ENCODE data around the gene CABP7.

The CABP7 gene

DNA sequence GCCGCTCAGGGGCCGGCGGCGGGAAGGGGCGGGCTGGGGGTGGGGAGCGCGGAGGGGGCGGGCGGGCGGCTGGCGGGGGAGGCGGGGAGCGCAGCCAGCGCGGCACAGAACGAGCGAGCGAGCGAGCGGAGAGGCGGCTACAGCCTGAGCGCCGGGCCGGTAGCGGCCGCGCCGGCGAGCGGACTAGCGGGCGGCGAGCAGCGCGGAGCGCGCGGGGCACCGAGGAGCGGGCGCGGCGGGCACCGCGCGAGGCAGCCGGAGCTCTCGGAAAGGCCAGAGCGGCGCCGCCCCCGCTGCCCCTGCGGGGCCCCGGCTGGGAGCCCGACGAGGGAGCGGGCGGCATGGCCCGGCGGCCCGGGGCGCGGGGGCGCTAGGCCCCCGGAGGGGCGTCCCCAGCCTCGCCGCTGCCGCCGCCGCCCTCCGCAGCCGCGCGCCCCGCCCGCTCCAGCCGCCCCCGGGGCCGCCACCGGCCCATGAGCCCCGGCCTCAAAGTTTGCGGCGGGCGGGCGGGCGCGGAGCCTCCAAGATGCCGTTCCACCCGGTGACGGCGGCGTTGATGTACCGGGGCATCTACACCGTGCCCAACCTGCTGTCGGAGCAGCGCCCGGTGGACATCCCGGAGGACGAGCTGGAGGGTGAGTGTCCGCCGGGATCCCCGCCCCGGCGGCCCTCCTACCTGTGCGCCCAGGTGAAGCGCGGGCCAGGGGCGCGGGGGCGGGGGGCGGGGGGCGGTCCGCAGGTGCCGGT, at the start of gene CABP7:
TSS of gene CABP7 (plus strand) at position 105 of the 747 bp plus-strand sequence. CDS start at position 527, 422 bp downstream.
- in situ Hi-C loops (cut with HindIII; ENCODE audit: low sequenced_read_pairs) = no loop called here

- in situ Hi-C loops (cut with HindIII; ENCODE audit: low sequenced_read_pairs) = no loop called here
Measured at GRCh38 chr22:29670626-29671025, 49.2 kb upstream of the CABP7 start.

DNA sequence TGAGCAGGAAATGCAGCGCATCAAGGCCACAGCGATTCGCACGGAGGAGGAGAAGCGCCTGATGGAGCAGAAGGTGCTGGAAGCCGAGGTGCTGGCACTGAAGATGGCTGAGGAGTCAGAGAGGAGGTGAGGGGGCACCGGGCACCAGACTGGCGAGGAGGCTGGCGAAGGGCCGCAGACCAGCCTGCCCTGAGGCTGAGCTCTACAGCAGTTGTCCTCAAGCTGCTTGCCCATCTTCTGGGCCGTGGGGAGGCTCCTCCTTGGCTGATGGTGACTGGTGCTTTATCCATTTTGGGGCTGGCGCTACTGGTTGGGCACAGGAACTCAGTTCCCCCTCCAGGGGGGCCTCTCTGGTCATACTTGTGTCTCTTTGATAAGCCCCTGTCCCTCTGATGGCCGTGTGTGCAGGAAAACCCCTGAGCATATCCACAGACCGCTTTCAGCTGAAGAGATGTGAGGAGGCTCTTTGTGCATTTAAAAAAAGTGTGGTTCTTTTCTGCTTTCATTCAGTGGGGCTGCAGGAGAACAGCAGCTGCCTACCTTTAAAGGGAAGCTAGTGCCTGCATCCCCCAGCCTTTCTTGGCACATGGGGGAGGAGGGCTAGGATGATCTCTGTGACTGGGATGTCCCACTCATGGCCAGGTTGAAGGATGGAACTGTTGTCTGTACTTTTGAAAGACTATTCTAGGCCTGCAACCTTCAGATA, 46.3 kb upstream of the CABP7 start:
- in situ Hi-C loops (cut with HindIII; ENCODE audit: low sequenced_read_pairs) = no loop called here

DNA sequence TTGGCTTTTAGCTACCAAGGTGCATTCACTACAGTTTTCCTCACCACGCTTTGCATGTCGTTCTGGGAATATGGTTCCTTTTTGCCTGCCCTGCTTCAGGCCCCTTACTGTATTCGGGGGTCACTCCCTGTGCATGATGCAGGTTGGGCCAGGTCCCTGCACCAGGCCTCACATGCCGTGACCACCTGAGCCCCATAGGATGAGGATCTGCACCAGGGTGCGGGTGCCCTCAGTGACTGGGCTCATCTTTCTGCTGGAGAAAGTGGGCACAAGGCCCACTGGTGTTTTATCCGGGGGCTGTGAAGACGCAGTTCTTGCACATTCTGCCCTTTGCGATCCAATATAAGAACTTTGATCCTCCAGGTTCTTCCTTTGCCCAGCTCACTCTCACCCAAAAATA, 45.7 kb upstream of the CABP7 start:
- in situ Hi-C loops (cut with HindIII; ENCODE audit: low sequenced_read_pairs) = no loop called here

DNA sequence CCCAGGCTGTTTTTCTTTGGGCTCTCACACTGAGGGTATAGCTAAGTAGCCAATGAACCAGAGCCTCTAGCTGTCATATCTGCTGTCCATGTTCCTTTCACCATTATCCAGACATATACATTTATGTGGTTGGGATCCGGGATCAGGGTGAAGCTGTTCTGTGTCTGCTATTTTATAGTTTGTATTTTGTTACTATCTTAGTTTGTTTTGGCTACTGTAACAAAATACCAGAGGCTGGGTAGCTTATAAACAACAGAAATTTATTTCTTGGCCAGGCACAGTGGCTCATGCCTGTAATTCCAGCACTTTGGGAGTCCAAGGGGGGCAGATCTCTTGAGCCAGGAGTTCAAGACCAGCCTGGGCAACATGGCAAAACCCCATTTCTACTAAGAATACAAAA, 40.5 kb upstream of the CABP7 start:
- in situ Hi-C loops (cut with HindIII; ENCODE audit: low sequenced_read_pairs) = loop anchor here (25.0 kb wide), 1 partner anchor 108 kb away; no protein-coding TSS in a partner anchor

DNA sequence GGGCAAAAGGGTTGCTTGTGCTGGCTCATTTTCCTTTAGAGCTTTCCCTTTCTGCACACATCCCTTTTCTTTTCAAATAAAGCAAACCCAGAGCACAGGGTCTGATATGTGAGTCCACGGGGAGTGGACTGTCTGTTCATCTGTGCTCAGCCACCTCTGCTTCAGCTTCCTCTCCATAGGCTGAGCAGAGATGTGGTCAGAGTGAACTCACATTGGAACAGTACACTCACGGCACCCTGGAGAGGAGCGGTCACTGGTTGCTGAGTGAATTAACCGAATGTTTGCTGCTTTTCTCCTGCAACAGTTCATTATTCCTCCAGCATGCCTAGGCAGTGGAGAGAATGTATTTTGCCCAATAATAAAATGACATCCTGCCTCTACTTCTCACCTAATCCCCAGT, 36.3 kb upstream of the CABP7 start:
- in situ Hi-C loops (cut with HindIII; ENCODE audit: low sequenced_read_pairs) = loop anchor here (25.0 kb wide), 1 partner anchor 104 kb away; no protein-coding TSS in a partner anchor

- in situ Hi-C loops (cut with HindIII; ENCODE audit: low sequenced_read_pairs) = loop anchor here (25.0 kb wide), 1 partner anchor 103 kb away; no protein-coding TSS in a partner anchor
Measured at GRCh38 chr22:29684244-29684643, 35.6 kb upstream of the CABP7 start.

- in situ Hi-C loops (cut with HindIII; ENCODE audit: low sequenced_read_pairs) = loop anchor here (25.0 kb wide), 1 partner anchor 98 kb away; no protein-coding TSS in a partner anchor
Measured at GRCh38 chr22:29689206-29689879, 30.5 kb upstream of the CABP7 start.

DNA sequence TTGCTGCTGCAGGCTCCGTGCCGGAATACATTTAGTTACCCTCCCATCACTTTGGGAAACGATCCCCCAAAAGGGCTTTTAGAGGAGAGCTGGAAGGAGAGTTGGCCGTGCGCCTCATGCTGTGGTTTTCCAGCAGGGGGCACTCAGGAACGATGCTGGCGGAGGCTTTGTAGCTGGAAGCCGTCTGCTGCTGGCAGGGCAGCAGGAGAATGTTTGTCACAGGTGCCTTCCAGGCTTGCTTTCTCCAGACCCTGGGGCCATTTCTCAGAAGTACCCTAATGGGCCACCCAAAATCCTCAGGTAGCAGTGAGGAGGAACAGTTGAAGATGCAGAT, 30.0 kb upstream of the CABP7 start:
- in situ Hi-C loops (cut with HindIII; ENCODE audit: low sequenced_read_pairs) = loop anchor here (25.0 kb wide), 1 partner anchor 97 kb away; no protein-coding TSS in a partner anchor

DNA sequence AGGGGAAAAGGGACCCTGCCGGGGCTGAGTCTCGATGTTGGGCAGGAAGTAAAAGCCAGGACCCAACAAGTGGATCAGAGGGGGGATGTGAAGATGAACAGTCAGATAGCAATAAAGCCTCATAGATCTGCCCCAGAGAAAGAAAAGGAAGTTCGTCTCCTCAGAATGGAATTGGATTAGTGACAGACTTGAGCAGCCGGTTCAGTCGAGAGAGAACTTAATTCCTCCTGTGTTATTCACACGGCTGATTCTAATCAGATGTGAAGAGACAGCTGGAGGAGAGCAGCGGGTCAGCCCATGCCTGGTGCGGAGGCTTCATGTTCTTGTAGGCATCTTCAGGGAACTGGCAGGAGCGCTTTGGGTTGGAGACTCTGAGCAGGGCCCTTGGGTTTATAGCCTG, 29.3 kb upstream of the CABP7 start:
- in situ Hi-C loops (cut with HindIII; ENCODE audit: low sequenced_read_pairs) = loop anchor here (25.0 kb wide), 1 partner anchor 97 kb away; no protein-coding TSS in a partner anchor

- in situ Hi-C loops (cut with HindIII; ENCODE audit: low sequenced_read_pairs) = loop anchor here (25.0 kb wide), 1 partner anchor 96 kb away; no protein-coding TSS in a partner anchor
Measured at GRCh38 chr22:29691636-29692326, 28.0 kb upstream of the CABP7 start.

DNA sequence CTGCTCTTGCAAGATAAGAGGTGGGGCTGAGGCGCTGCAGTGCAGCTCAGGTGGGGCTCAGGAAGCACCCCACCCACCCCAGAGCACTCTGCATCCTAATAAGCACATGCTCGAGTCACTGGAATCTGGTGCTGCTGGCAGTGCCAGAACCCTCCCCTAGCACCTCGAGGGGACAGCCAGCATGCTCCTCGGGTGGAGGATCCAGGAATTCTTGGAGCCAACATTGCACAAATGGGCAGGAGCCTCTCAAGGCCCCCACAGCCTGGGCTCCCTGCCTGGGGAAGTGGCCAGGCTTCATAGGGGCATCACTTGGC, 27.5 kb upstream of the CABP7 start:
- in situ Hi-C loops (cut with HindIII; ENCODE audit: low sequenced_read_pairs) = loop anchor here (25.0 kb wide), 1 partner anchor 95 kb away; no protein-coding TSS in a partner anchor

DNA sequence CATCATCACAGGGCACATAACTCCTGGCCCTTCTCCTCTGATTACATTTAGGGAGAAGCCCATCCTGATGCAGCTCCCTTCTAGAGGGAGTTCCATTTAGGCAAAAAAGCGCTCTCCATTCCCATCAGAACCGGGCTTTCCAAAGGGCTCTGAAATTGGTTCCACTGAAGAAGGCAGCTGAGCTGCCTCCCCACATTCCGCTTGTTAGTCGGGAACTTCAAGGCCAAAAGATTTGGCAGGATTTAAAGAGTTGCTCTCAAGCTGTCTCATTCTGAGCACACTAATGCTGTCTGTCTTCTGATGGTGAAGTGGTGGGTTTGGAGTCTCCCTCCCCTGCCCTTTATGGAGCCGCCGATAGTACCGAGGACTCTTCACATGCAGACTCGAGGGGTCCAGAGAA, 26.6 kb upstream of the CABP7 start:
- in situ Hi-C loops (cut with HindIII; ENCODE audit: low sequenced_read_pairs) = loop anchor here (25.0 kb wide), 1 partner anchor 94 kb away; no protein-coding TSS in a partner anchor

GRCh38 chr22:29693671-29694070, 26.1 kb upstream of the CABP7 start:
- in situ Hi-C loops (cut with HindIII; ENCODE audit: low sequenced_read_pairs) = loop anchor here (25.0 kb wide), 1 partner anchor 94 kb away; no protein-coding TSS in a partner anchor

DNA sequence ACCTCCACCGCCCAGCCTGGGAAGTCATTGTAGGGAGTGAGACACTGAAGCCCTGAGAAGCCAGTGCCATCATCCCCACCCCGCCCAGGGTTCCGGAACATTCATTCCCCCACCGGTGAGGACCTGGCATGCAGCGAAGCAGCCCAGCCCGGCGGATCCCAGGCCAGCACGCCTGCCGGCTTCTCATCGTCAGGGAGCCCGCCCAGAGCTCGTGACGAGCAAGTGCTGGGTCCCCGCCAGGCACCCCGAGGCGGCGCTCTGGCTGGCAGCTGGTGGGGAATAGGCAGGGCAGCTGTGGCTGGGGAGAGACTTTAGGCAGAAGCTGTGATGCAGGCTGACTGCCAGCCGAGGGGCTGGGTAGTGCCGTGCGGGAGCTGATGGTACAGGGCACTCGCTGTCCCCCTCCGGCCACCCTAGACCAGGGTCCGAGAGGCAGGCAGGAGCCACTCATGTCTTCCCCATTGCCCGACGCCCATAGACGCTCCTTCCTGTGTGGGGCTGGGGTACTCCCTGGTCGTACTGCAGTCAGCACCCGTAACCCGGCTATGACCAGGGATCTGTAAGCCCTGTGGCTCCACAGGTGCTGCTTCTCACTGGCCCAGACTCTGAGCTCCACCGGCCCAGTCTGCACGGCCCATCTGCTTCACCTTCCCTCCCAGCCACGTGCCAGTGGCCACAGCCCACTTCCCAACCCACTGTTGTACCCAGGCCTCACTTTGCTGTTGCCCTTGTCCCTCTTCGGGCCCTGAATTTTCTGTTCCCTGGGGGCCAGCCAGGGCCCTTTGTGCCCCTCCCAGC, 24.5 kb upstream of the CABP7 start:
- in situ Hi-C loops (cut with HindIII; ENCODE audit: low sequenced_read_pairs) = loop anchor here (25.0 kb wide), 1 partner anchor 92 kb away; no protein-coding TSS in a partner anchor

DNA sequence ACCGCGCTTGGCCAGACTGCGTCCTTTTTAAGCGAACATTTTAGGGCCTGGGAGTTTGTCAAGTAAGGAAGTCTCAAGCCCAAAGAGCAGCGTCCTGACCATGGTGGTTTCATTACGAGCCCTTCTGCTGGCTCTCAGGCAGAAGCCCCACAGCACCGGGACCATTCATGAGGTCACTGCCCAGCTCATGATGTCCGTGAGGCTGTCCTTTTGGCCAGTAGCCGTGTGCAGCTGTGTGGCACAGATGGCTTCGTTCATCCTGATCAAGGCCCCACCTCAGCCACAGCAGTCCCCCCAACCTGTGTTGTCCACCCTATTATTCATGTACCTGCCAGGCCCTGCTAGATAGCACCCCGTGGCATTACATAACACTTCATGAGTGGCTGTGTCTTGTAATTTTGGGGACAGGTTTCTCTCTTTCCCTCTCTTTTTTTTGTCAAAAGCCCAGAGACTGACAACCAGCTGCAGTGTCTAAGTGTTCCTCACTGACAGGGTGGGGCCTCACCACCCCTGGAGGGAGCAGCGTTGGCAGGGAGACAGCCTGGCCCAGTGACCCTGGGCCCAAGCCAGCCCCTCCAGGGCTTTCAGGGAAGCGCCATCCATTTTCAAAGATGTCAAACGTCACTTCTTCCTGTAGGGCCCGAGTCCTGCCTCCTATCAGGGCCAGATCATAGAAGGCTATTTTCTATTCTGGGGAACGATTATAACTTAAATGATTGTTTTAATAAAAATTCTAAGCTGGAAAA, 21.8 kb upstream of the CABP7 start:
- in situ Hi-C loops (cut with HindIII; ENCODE audit: low sequenced_read_pairs) = loop anchor here (25.0 kb wide), 1 partner anchor 89 kb away; no protein-coding TSS in a partner anchor

GRCh38 chr22:29700206-29700899, 19.4 kb upstream of the CABP7 start:
- in situ Hi-C loops (cut with HindIII; ENCODE audit: low sequenced_read_pairs) = no loop called here

- in situ Hi-C loops (cut with HindIII; ENCODE audit: low sequenced_read_pairs) = no loop called here
Measured at GRCh38 chr22:29700900-29701154, 19.0 kb upstream of the CABP7 start.
